ENCODE results near the gene TAAR6. TPM values are rescaled to one million over a fixed set of nuclear protein-coding genes. Genes with fewer than 3 reads are reported as not detected.
"Not testable (repeated sequence)": the region's sequence is repeated elsewhere in the genome, so short reads cannot be mapped to it uniquely, and the experiment has no call there.

The TAAR6 gene
- total RNA-seq, 1 donor from 2014 or later, result not detected

GRCh38 chr6:132548746-132549463 lies 21.2 kb upstream of the TAAR6 start:
- Mint-ChIP-seq H3K36me3 (ENCODE audit: low read depth) (no peaks in the 10 kb centered on the region), H3K9me3 (ENCODE audit: low read depth) (no peaks in the 10 kb centered on the region), H3K4me3 (ENCODE audit: unreplicated experiment) (no peak overlapping the region), H3K27me3 (ENCODE audit: low read depth) (peaks cover 24% of the 10 kb centered on the region), H3K27ac (ENCODE audit: unreplicated experiment) (no peak overlapping the region), H3K4me1 (ENCODE audit: low read depth) (no peaks in the 10 kb centered on the region)
- TF ChIP-seq CTCF (IDR thresholded peaks at IDR 0.05), result no peak
- DNase-seq (ENCODE audit: low spot score), result no peak

- no peak overlapping the region for H3K27ac Mint-ChIP-seq (ENCODE audit: unreplicated experiment)
These were observed 18.9 kb upstream of the TAAR6 start for GRCh38 chr6:132551214-132551613.

GRCh38 chr6:132552372-132552771 lies 17.8 kb upstream of the TAAR6 start, which contains the start of gene TAAR8:
Gene TAAR8 (plus strand): TSS chr6:132552672. CDS start chr6:132552693, 21 bp downstream.
- Mint-ChIP-seq H3K9me3 (ENCODE audit: low read depth) (no peaks in the 10 kb centered on the region), H3K27ac (ENCODE audit: unreplicated experiment) (no peak within 1 kb of the TSS), H3K4me3 (ENCODE audit: unreplicated experiment) (no peak within 1 kb of the TSS), H3K4me1 (ENCODE audit: low read depth) (no peaks in the 10 kb centered on the region), H3K36me3 (ENCODE audit: low read depth) (no peaks in the 10 kb centered on the region), H3K27me3 (ENCODE audit: low read depth) (peaks cover 36% of the 10 kb centered on the region)
- TF ChIP-seq CTCF (IDR thresholded peaks at IDR 0.05), result no peak
- DNase-seq (ENCODE audit: low spot score), result no peak

More at GRCh38 chr6:132551214-132551613, 18.9 kb upstream of the TAAR6 start:
- DNase-seq (ENCODE audit: low spot score), result no peak
- Mint-ChIP-seq H3K9me3 (ENCODE audit: low read depth) (no peaks in the 10 kb centered on the region), H3K4me3 (ENCODE audit: unreplicated experiment) (no peak overlapping the region), H3K27me3 (ENCODE audit: low read depth) (peaks cover 26% of the 10 kb centered on the region), H3K36me3 (ENCODE audit: low read depth) (no peaks in the 10 kb centered on the region), H3K4me1 (ENCODE audit: low read depth) (no peaks in the 10 kb centered on the region)
- TF ChIP-seq CTCF (IDR thresholded peaks at IDR 0.05), result no peak

- not testable (repeated sequence) for H3K9me3 Mint-ChIP-seq (ENCODE audit: low read depth); DNase-seq (ENCODE audit: low spot score); H3K4me3 Mint-ChIP-seq (ENCODE audit: unreplicated experiment); H3K4me1 Mint-ChIP-seq (ENCODE audit: low read depth); H3K27ac Mint-ChIP-seq (ENCODE audit: unreplicated experiment); H3K36me3 Mint-ChIP-seq (ENCODE audit: low read depth)
- peaks cover 34% of the 10 kb centered on the region for H3K27me3 Mint-ChIP-seq (ENCODE audit: low read depth)
These were observed 10.0 kb upstream of the TAAR6 start for GRCh38 chr6:132560087-132560486.

GRCh38 chr6:132566404-132566803 lies 3.7 kb upstream of the TAAR6 start:
- TF ChIP-seq CTCF (IDR thresholded peaks at IDR 0.05), result no peak
- peaks cover 39% of the 10 kb centered on the region for H3K27me3 Mint-ChIP-seq (ENCODE audit: low read depth)

GRCh38 chr6:132567566-132567965 lies 2.6 kb upstream of the TAAR6 start:
- Mint-ChIP-seq H3K4me1 (ENCODE audit: low read depth) (no peaks in the 10 kb centered on the region), H3K27me3 (ENCODE audit: low read depth) (peaks cover 42% of the 10 kb centered on the region), H3K4me3 (ENCODE audit: unreplicated experiment) (no peak overlapping the region), H3K36me3 (ENCODE audit: low read depth) (no peaks in the 10 kb centered on the region), H3K9me3 (ENCODE audit: low read depth) (no peaks in the 10 kb centered on the region), H3K27ac (ENCODE audit: unreplicated experiment) (no peak overlapping the region)
- DNase-seq (ENCODE audit: low spot score), result no peak
- no peak for TF ChIP-seq CTCF (IDR thresholded peaks at IDR 0.05)

More at GRCh38 chr6:132566404-132566803, 3.7 kb upstream of the TAAR6 start:
- no peak for DNase-seq (ENCODE audit: low spot score)
- H3K9me3 Mint-ChIP-seq (ENCODE audit: low read depth), result no peaks in the 10 kb centered on the region
- H3K4me3 Mint-ChIP-seq (ENCODE audit: unreplicated experiment), result no peak overlapping the region
- H3K4me1 Mint-ChIP-seq (ENCODE audit: low read depth), result no peaks in the 10 kb centered on the region
- H3K36me3 Mint-ChIP-seq (ENCODE audit: low read depth), result no peaks in the 10 kb centered on the region
- no peak overlapping the region for H3K27ac Mint-ChIP-seq (ENCODE audit: unreplicated experiment)

All from chondrocyte (in vitro differentiated cells).